ENCODE data around the gene PPIE.
A peak's percentile ranks its signal among the peaks of the same experiment; 100 is the strongest.

Gene PPIE

GRCh38 chr1:39738622-39739366, at the start of gene PPIE:
TSS of gene PPIE (plus strand) at chr1:39738882. CDS start at chr1:39738901, 19 bp downstream.
- DNase-seq (ENCODE audit: low read depth in 1 of 2, low spot score in 1 of 2), result peak; percentile 94 to 96

DNA sequence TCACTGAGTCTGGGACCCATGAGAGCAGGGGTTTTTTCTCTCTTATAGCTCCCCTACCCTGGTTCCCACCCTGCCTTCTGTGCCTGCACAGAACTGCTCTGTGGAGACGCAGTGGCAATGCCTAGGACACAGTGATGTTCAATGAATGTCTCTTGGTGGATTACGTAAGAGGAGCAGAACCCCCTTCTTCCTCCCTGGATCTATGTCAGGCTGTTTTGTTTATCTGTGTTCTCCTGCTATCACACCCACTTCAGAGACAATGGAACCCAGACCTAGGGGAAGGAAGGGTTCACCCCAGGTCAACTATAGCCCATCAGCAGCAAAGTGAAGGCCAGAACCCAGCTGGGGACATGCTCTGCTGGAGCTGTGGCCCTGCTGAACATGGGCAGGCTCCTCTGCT, 49.5 kb upstream of the PPIE start:
- DNase-seq (ENCODE audit: low read depth in 1 of 2, low spot score in 1 of 2), result no peak

GRCh38 chr1:39689635-39690034, 49.0 kb upstream of the PPIE start:
- DNase-seq (ENCODE audit: low read depth in 1 of 2, low spot score in 1 of 2), result no peak

DNA sequence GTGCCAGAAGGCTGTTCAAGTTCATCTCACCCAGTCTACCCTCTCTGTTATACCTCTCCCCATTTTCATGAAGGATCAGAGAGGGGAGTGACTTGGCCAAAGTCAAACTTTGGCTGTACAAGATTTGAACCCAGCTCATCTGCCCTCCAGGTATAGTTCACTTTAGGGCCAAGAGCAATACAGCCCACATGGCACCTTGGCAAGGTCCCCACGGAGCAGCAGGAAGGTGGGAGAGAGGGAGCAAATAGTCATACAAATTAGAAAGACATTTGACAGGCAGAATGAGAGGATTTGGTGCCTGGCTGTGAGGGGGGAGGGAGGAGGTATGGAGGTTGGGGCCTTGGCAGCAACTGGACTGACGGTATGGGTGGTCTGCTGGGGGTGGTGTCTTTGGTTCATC, 48.5 kb upstream of the PPIE start:
- DNase-seq (ENCODE audit: low read depth in 1 of 2, low spot score in 1 of 2), result no peak

- no peak for DNase-seq (ENCODE audit: low read depth in 1 of 2, low spot score in 1 of 2)
These were observed 47.8 kb upstream of the PPIE start for GRCh38 chr1:39690794-39691382.

- peak; percentile 65 to 82 for DNase-seq (ENCODE audit: low read depth in 1 of 2, low spot score in 1 of 2)
These were observed 47.1 kb upstream of the PPIE start, which contains the start of gene HPCAL4 for GRCh38 chr1:39691383-39692151. TSS of gene HPCAL4 (minus strand) at chr1:39691433. CDS start at chr1:39684603, 6,830 bp downstream.

- no peak for DNase-seq (ENCODE audit: low read depth in 1 of 2, low spot score in 1 of 2)
These were observed 46.3 kb upstream of the PPIE start for GRCh38 chr1:39692152-39693074.

- no peak for DNase-seq (ENCODE audit: low read depth in 1 of 2, low spot score in 1 of 2)
These were observed 44.7 kb upstream of the PPIE start for GRCh38 chr1:39694026-39694425.

- no peak for DNase-seq (ENCODE audit: low read depth in 1 of 2, low spot score in 1 of 2)
These were observed 43.7 kb upstream of the PPIE start for GRCh38 chr1:39695016-39695415.

DNA sequence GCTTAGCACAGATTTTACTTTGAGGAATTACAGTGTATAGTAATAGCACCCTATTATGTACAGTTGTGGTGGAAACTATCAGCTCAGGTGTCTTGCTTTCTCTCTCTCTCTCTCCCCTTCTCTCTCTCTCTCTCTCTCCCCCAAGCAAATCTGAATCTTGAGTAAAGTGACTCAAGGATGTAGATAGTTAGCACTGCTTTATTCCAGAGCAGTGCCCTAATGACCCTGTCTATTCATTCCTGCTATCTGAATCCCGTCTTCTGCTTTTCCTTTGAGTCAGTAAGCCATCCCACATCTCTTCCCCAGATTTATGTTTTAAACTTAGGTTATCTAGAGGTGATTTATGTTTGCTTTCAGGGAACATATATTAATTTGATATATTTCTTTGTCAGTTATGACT, 42.2 kb upstream of the PPIE start:
- no peak for DNase-seq (ENCODE audit: low read depth in 1 of 2, low spot score in 1 of 2)

GRCh38 chr1:39698568-39698967, 40.1 kb upstream of the PPIE start:
- DNase-seq (ENCODE audit: low read depth in 1 of 2, low spot score in 1 of 2), result no peak

GRCh38 chr1:39699419-39699818, 39.3 kb upstream of the PPIE start:
- DNase-seq (ENCODE audit: low read depth in 1 of 2, low spot score in 1 of 2), result no peak

DNA sequence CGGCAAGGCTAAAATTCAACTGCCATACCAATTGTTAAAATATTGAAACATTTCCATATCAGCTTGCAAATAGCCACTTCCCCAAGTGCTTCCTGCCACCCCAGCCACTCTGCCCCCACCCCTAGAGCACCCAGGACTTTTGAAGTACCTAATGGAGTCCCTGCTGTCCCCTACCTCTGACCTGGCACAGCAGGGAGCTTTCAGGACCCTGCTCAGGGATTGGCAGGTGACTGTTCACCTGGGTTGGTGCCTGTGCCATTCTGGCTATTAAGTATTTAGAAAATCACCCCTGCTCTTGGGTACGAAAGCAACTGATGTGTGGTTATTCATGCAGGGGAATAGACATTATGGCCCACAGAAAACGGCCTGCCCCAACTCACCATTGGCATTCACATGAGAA, 38.3 kb upstream of the PPIE start:
- DNase-seq (ENCODE audit: low read depth in 1 of 2, low spot score in 1 of 2), result no peak

GRCh38 chr1:39701049-39701439, 37.6 kb upstream of the PPIE start:
- DNase-seq (ENCODE audit: low read depth in 1 of 2, low spot score in 1 of 2), result no peak

DNA sequence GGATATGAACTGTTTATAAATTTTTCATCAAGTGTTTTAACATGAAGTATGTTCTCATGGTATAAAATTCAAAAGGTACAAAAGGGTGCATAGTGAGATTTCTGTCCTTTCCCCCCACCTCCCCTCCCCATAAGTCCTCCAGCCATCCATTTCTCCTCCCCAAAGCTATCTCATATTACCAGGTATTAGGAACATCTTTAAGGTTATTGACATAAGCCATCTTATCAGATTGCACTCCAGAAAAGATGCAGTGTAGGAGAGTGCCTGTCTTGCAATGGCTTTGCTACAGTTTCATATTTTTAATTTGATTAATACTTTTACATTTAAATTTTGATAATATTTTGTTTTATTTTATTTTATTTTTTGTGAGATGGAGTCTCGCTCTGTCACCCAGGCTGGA, 33.9 kb upstream of the PPIE start:
- DNase-seq (ENCODE audit: low read depth in 1 of 2, low spot score in 1 of 2), result no peak

DNA sequence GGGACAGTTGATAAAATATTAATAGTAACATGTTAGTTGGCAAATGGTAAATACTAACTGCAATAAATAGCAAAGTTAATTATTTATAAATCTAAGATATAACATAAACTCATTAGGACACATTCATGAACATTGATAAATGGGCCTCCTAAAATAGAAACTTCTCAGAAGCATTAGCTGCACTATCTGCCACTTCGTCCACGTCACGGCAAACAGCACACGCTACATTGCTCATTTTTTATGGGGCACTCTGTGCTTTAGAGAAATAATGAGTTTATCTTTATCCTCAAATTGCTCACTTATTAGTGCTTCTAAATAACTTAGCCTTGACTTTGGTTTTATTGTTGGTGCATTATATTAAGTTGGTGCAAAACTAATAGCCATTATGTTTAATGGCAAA, 31.2 kb upstream of the PPIE start:
- no peak for DNase-seq (ENCODE audit: low read depth in 1 of 2, low spot score in 1 of 2)

DNA sequence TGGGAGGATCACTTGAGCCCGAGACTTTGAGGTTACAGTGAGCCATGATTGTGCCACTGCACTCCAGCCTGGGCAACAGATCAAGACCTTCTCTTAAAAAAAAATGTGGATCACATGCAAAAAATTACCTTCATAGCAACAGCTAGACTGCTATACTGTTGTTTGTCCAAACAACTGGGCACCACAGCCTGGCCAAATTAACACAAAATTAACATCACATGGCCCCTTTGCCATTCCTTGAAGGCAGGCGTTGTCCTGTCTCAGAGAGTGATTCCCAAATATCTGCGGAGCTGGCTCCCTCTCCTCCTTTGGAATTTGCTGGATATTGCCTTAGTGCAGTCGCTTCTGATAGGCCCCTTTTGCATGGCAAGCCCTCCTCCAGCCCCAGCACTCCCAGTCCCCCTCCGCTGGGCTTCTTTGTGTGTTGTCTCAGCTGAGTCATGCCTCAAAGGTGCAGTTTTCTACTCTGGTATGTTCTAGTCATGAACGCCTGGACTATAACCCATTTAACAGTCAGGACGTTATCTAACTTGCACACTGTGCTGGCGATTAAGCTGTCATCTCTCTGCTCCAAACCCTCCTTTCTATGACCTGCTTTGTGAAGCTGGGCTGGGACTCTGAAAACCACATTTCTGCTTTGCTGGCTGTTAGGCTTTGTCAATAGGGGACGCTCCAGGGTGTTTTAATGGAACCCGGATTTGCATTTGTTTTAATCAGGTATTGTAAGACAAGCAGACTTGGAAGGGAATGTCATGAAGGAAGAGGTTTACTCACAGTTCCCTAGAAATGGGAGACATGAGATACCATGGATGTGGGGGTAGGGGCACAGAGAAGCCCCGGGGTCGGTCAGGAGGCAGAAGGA, 27.3 kb upstream of the PPIE start:
- DNase-seq (ENCODE audit: low read depth in 1 of 2, low spot score in 1 of 2), result no peak

GRCh38 chr1:39711966-39712340, 26.7 kb upstream of the PPIE start:
- DNase-seq (ENCODE audit: low read depth in 1 of 2, low spot score in 1 of 2), result no peak

GRCh38 chr1:39713557-39713956, 25.1 kb upstream of the PPIE start:
- DNase-seq (ENCODE audit: low read depth in 1 of 2, low spot score in 1 of 2), result no peak

GRCh38 chr1:39717809-39718208, 20.9 kb upstream of the PPIE start:
- no peak for DNase-seq (ENCODE audit: low read depth in 1 of 2, low spot score in 1 of 2)
